22Rv1 (cell line): ENCODE results near the gene GOLGA3.
"Not testable (repeated sequence)": the region's sequence is repeated elsewhere in the genome, so short reads cannot be mapped to it uniquely, and the experiment has no call there.

Experiments
- H3K27ac ChIP-seq: fragments of 450-650 bp; 2 replicates; pipeline ENCODE4 v1.5.1; 2017
- ZFX ChIP-seq: fragments of 450-650 bp; IDR thresholded peaks from 2 replicates; pipeline ENCODE4 v1.6.1; 2017; ENCODE audit warnings: antibody characterized with exemption, borderline replicate concordance
- TF ChIP-seq, protein P1 (sequence below): fragments of 450-650 bp; IDR thresholded peaks from 2 replicates; pipeline ENCODE4 v1.5.1; 2017; ENCODE audit warnings: mild to moderate bottlenecking

The GOLGA3 gene

DNA sequence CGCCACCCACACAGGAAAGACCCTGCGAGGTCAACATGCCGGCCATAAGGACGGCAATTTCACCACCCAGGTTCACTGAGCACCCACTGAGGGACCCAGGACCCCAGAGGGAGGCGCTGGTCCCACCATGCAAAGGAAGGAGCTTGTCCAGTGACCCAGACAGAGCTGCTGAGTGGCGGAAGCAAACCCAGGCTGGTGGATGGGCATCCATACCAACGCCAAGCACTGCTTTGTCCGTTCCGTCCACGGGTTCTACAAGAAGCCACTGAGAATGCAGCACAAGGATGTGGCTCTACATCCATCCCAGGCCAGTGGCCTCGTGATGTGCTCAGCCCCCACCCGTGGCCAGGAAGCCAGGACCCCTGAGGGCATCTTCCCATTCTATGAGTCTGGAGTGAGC lies 23.8 kb upstream of the GOLGA3 start:
- no peak for TF ChIP-seq ZFX
- TF ChIP-seq, protein P1, sequence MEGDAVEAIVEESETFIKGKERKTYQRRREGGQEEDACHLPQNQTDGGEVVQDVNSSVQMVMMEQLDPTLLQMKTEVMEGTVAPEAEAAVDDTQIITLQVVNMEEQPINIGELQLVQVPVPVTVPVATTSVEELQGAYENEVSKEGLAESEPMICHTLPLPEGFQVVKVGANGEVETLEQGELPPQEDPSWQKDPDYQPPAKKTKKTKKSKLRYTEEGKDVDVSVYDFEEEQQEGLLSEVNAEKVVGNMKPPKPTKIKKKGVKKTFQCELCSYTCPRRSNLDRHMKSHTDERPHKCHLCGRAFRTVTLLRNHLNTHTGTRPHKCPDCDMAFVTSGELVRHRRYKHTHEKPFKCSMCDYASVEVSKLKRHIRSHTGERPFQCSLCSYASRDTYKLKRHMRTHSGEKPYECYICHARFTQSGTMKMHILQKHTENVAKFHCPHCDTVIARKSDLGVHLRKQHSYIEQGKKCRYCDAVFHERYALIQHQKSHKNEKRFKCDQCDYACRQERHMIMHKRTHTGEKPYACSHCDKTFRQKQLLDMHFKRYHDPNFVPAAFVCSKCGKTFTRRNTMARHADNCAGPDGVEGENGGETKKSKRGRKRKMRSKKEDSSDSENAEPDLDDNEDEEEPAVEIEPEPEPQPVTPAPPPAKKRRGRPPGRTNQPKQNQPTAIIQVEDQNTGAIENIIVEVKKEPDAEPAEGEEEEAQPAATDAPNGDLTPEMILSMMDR, result no peak
- no peak overlapping the region for H3K27ac ChIP-seq

GRCh38 chr12:132851465-132851864 lies 22.8 kb upstream of the GOLGA3 start:
- no peak overlapping the region for H3K27ac ChIP-seq

GRCh38 chr12:132850291-132850690 lies 21.6 kb upstream of the GOLGA3 start:
- no peak overlapping the region for H3K27ac ChIP-seq
- no peak for TF ChIP-seq ZFX
- TF ChIP-seq, protein P1, result no peak

More at GRCh38 chr12:132851465-132851864, 22.8 kb upstream of the GOLGA3 start:
- TF ChIP-seq, protein P1, result no peak
- no peak for TF ChIP-seq ZFX

DNA sequence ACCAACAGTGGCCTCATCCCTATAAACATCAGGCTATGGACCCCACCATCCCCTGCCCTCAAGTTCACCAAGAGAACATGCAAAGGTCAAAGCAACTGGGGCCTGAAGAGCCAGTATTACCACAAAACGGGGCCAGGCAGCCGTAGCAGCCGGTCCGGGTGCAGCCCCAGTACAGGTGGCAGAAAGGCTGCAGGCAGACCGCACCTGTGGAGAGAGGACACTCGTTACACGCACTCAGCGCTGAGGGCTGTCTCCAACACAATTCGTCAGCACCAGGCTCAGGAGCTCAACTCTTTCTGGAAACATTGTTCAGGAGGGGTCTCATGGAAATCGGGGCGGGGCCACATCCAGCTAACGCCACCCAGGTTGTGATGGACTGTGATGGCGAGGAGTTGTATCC lies 19.9 kb upstream of the GOLGA3 start:
- H3K27ac ChIP-seq, result no peak overlapping the region
- no peak for TF ChIP-seq ZFX
- TF ChIP-seq, protein P1, result no peak

- no peak overlapping the region for H3K27ac ChIP-seq
Observed at GRCh38 chr12:132847363-132848356, 19.0 kb upstream of the GOLGA3 start.

GRCh38 chr12:132844681-132845080 lies 16.0 kb upstream of the GOLGA3 start:
- not testable (repeated sequence) for H3K27ac ChIP-seq

More at GRCh38 chr12:132847363-132848356, 19.0 kb upstream of the GOLGA3 start:
- TF ChIP-seq ZFX, result no peak
- TF ChIP-seq, protein P1, result no peak

GRCh38 chr12:132842449-132843045 lies 13.9 kb upstream of the GOLGA3 start:
- H3K27ac ChIP-seq, result no peak overlapping the region
- TF ChIP-seq ZFX, result no peak
- TF ChIP-seq, protein P1, result no peak
